Activated CD4-positive, alpha-beta T cell treated with anti-CD3 and anti-CD28 coated beads, Interleukin-2, amount 50 U/mL, for 1 hour (primary cell): ENCODE data around the gene PCLAF.
A peak's percentile ranks its signal among the peaks of the same experiment; 100 is the strongest.
"Not testable (repeated sequence)": the region's sequence is repeated elsewhere in the genome, so short reads cannot be mapped to it uniquely, and the experiment has no call there.

ENCODE experiments used
- DNase-seq: peaks from one replicate; pipeline ENCODE4 v3.0.0-alpha.2; 2020

The PCLAF gene

GRCh38 chr15:64356710-64357040, 24.6 kb downstream of the PCLAF start:
- DNase-seq: no peak

- peak; percentile 89 for DNase-seq
Observed at GRCh38 chr15:64355944-64356709, 25.1 kb downstream of the PCLAF start, which contains the start of gene CSNK1G1. TSS of gene CSNK1G1 (minus strand) at chr15:64356173. CDS start at chr15:64300499, 55,674 bp downstream.

DNA sequence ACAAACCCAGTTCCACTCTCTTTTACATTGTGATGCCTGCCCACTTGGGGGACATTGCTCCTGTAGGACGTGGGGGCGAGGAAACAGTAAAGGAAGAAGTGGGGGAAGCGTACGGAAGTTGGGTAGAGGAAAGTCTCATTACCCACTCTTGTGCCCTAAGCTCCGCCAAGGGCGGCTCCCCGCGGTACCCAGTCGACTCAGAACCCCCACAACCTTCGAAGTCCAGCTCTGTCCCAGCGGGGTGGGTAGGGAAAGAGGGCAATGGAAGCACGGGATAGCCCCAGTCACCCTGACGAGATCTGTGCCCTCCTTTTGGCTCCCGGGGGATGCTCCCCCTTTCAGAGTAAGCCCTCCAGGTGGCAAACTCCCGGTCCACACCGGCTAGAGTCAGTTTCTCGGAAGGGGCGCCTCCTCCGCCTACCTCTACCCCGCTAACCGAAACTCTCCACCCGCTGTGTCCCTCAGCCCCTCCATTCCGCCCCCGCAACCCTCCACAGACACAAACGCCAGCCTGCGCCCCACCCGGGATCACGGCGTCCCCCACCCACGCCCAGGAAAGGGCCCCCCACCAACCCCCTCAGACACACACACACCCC, 25.8 kb downstream of the PCLAF start:
- peak; percentile 17 for DNase-seq

GRCh38 chr15:64354688-64355344, 26.4 kb downstream of the PCLAF start:
- no peak for DNase-seq

DNA sequence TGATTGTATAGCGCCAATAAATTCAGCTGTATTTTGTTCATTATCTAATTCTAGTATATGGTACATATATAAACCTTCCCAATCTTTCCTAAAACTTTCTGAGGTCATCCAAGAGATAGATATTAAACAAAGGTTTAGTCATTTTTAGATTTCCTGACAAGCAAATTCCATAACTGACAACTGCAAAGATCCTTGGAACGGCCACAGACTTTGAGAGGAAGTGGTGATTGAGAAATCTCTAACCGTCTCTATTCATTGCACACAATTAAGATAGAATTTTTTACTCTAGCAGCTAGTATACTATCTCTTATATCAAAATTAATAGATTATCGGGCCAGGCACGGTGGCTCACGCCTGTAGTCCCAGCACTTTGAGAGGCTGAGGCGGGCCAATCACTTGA, 30.0 kb downstream of the PCLAF start:
- DNase-seq: no peak

DNA sequence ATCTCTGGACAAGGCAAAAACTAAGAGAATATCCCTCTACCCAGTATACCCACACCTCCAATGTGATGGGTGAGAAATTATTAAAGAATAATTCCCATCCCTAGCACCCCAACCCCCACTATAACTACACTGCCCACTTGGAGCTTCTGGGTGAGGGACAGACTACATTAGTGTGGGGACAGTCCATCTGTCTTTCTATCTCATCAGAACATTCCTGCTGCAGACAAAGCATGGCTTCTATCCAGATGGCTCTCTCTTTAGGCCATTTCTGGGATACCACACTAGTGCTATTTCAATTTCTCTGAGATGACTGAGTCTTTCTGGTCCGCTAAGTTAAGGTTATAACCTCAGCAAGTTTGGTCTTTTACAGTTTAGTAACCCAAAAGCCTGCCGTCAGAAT, 31.9 kb downstream of the PCLAF start:
- no peak for DNase-seq

DNA sequence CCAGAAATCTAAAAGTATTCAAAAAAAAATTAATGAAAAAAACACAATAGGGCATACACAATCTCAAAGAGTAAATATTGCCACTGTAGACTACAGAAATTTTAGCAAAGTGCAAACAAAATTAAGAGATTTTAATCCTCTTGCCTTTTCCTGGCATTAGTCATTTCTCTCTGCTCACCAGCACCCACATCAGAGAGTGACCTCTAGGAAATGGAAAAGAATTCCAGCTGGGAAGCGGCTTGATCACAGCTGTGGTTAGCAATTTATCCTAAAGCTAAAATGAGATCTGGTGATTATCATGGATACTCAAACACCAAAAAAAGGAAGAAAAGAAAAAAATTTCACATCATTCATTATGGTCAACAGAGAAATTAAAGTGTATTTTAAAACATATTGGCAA, 32.8 kb downstream of the PCLAF start:
- no peak for DNase-seq

GRCh38 chr15:64346242-64346641, 35.0 kb downstream of the PCLAF start:
- DNase-seq: not testable (repeated sequence)

DNA sequence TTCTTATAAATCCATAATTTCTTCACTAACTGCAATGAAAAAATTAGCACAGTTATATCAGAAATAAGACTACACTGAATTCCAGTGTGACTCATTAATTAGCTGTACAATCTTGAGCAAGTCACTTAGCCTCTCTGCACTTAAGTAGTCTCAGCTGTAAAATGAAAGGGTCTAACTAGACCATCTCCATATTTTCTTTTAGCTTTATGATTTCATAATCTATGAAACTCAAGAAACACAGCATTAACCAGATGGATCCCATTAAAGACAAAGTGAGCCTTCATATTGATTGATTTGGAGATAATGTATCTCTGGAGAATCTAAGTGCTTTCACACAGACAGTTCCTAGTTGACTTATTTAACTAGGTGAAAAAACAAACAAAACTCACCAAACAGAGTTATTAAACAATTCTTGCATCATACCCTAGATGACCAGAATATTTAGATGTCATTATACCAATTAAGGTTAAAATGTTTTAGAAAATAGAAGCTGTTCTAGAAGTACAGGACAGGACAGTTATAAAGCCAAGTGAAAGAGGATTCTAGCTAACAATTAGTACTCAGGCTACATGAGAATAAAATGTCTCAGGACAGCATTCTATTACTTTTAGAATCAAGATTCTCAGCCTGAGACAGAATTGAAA, 36.5 kb downstream of the PCLAF start:
- no peak for DNase-seq

DNA sequence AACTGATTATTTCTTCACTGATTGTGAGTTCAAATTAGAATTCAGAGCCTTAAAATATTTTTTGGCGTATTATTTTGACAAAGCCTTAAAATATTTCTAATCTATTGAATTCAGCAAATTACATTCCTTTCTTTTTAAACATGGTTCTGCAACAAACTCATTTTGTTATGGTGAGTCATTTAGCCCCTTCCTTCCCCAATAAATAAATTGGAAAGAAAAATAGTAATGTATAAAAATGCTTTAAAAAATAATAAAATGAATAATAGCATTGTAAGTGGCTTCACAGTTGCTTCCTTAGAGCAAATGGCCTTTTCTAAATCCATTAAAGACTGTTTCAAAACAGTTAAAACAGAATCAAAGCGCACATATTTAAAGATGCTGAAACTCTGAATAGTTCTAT, 37.4 kb downstream of the PCLAF start:
- DNase-seq: no peak

DNA sequence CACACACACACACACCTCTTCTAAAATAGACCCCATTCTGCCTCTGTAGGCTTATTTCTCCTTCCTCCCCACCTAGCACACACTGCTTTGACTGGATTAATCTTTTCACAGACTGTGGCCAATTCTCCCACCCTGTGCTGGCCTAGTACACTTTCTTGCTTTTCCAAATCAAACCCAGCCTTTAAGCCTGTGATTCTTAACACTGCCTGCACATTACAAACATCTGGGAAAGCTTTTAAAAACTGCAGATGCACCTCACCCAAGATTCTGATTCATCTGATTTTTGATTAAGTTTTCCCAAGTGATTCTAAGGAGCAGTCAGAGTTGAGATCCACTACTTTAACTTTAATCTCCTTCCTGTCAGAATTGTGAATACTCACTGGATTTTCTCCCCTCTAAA, 38.0 kb downstream of the PCLAF start:
- DNase-seq: no peak

DNA sequence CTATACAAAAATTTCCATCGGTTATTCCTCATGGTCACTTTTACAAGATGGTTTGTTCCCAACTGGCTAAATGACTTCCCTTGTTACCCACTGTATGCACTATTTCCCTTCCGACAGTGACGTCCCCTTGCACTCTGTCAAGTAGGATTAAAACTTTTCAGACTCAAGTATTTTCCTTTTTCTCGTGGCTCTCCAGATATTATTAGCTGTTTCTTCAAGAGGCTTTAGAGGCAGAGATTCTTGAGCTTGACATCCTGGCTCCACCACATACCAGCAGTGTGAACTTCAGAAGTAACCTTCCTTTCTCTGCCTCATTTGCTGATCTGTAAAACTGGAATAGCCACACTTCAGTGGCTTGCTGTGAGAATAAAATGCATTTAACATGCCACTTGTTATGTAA, 39.3 kb downstream of the PCLAF start:
- DNase-seq: no peak

DNA sequence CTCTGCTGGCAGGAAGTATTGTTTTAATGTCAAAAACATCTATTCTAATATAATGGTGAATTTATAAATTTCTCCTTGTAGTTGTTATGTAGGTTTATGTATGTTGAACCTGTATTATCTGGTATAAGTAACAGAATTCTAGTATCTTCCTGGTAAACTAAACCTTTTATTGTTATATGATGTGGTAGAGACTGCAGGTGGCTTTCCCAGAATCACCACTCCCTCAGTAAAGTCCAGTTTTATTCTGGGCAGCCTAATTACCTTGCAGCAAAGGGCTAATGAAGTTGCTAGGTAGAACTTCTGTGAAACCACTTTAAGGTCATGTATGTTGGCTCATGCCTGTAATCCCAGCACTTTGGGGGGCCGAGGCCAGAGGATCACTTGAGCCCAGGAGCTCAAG, 40.9 kb downstream of the PCLAF start:
- no peak for DNase-seq

GRCh38 chr15:64337761-64338160, 43.5 kb downstream of the PCLAF start:
- DNase-seq: no peak

GRCh38 chr15:64333986-64334929, 47.0 kb downstream of the PCLAF start:
- DNase-seq: peak; percentile 48

DNA sequence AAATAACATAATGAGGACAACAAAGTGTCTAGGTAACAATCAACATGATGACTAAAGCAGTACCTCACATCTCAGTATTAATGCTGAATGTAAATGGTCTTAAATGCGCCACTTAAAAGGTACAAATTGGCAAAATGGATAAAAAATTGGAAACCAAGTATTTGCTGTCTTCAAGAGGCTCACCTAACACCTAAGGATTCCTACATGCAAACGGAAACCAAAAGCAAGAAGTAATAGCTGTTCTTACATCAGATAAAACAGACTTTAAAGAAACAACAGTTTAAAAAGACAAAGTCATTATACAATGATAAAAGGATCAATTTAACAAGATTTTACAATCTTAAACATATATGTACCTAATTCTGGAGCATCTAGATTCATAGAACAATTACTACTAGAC, 47.7 kb downstream of the PCLAF start:
- no peak for DNase-seq

GRCh38 chr15:64331668-64332067, 49.6 kb downstream of the PCLAF start:
- DNase-seq: not testable (repeated sequence)

GRCh38 chr15:64326975-64327374, 54.3 kb downstream of the PCLAF start:
- not testable (repeated sequence) for DNase-seq

- DNase-seq: not testable (repeated sequence)
Observed at GRCh38 chr15:64326458-64326857, 54.8 kb downstream of the PCLAF start.

DNA sequence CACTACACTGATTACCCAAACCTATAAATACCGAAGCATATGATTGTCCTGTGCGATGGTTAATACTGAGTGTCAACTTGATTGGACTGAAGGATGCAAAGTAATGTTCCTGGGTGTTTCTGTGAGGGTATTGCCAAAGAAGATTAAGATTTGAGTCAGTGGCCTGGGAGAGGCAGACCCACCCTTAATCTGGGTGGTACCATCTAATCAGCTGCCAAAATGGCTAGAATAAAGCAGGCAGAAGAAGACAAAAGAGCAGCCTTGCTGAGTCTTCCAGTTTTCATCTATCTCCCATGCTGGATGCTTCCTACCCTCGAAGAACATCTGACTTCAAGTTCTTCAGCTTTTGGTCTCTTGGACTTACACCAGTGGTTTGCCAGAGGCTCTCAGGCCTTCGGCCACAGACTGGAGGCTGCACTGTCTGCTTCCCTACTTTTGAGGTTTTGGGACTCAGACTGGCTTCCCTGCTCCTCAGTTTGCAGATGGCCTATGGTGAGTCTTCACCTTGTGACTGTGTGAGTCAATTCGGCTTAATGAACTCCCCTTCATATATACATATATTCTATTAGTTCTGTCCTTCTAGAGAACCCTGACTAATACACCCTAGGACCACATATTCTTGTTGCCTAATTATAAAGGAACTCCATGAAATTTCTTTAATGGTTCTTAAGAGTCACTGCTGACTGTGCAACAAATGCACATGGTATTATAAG, 56.9 kb downstream of the PCLAF start:
- DNase-seq: no peak

- no peak for DNase-seq
Observed at GRCh38 chr15:64315216-64315615, 66.0 kb downstream of the PCLAF start.

DNA sequence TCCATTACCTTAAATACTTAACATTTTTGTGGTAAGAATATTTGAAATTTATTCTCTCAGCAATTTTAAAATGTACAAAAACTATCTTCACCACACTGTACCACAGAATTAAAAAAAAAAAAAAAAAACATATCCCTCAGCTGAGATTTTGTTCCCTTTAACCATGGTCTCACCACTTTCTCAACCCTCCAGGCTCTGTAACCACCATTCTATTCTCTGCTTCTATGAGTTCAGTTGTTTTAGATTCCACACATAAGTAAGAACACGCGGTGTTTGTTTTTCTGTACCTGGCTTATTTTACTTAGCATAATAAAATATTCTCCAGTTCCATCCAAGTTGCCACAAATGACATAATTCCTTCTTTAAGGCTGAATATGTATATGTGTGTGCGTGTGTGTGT, 66.8 kb downstream of the PCLAF start:
- no peak for DNase-seq
